HG03025 (cell line): ENCODE measurements around the gene OR10C1.
"Not testable (repeated sequence)": the region's sequence is repeated elsewhere in the genome, so short reads cannot be mapped to it uniquely, and the experiment has no call there.

Source experiments
- ATAC-seq: cut with Tn5 transposase; IDR thresholded peaks from one replicate; pipeline ENCODE4 v1.9.1; 2021; ENCODE audit warnings: mild to moderate bottlenecking, moderate library complexity; ENCODE audit not compliant: unreplicated experiment, low FRiP score

OR10C1 gene, protein sequence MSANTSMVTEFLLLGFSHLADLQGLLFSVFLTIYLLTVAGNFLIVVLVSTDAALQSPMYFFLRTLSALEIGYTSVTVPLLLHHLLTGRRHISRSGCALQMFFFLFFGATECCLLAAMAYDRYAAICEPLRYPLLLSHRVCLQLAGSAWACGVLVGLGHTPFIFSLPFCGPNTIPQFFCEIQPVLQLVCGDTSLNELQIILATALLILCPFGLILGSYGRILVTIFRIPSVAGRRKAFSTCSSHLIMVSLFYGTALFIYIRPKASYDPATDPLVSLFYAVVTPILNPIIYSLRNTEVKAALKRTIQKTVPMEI

GRCh38 chr6:29439006-29439405 lies at the start of gene OR10C1:
TSS of gene OR10C1 (plus strand) at chr6:29439306. CDS start at chr6:29440016, 710 bp downstream.
- no peak for ATAC-seq

DNA sequence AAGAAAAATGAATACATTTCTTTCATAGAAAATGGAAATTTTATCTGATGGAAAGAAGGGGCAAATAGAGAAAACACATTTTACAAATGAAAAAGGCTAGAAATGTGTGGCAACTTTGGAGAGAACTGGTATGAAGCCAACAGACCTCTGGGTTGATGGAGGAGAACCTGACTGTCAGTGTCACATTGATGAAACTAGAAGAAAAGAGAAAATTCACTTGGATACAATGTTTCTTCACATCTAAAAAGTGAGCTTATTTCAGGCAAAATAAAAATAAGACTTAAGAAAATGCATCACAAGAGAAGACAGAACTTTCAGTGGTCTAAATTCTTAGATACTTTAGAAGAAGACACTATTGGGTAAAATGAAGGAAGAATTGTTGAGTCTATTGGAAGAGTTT lies 43.8 kb upstream of the OR10C1 start, which contains the start of gene OR12D2:
Gene OR12D2 (plus strand): TSS at position 301 of the 400 bp plus-strand sequence. CDS start 1,069 bp downstream, outside the sequence.
- ATAC-seq = no peak

GRCh38 chr6:29399525-29399924 lies 39.6 kb upstream of the OR10C1 start:
- ATAC-seq = no peak

DNA sequence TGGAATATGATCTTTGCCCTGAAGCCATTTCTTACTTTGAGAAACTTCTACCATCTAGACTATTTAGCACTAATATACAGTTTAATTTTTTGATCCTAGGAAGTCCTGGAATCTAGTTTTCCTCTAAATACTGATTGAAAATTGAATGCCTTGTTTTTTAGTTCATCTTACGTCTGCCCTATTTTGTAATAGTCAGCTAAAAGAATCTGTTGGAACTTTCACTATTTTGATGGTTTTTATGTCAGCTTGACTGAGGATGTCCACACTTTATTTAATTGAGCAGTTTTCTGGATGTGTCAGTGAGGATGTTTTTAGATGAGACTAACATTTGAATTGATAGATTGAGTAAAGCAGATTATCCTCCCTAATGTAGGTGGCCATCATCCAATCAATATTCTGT lies 35.3 kb upstream of the OR10C1 start:
- ATAC-seq = no peak

DNA sequence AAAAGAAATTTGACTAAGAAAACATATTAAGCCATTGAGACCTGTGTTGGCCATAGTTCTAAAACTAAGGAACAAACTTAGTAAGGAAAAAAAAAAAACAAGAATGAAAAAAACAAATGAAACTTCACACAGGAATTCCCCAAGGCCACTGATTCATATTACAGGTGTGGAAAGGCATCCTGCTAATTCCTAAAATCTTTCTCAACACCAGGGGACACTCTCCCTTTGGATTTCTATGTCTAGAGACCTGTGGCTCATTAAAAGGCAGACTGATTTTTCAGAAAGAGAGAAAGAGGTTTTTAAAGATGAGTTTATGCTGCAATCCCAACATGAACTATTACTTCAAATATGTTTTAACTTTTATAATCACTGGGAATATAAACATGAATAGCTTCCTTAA lies 24.5 kb upstream of the OR10C1 start, which contains the start of gene OR12D1:
Gene OR12D1 (plus strand): TSS at position 341 of the 400 bp plus-strand sequence.
- no peak for ATAC-seq

- no peak for ATAC-seq
Measured at GRCh38 chr6:29419516-29419915, 19.6 kb upstream of the OR10C1 start.

GRCh38 chr6:29424168-29424567 lies 14.9 kb upstream of the OR10C1 start:
- no peak for ATAC-seq

GRCh38 chr6:29424575-29424974 lies 14.5 kb upstream of the OR10C1 start:
- ATAC-seq = no peak

GRCh38 chr6:29425075-29425474 lies 14.0 kb upstream of the OR10C1 start:
- no peak for ATAC-seq

- no peak for ATAC-seq
Measured at GRCh38 chr6:29426654-29427053, 12.5 kb upstream of the OR10C1 start.

DNA sequence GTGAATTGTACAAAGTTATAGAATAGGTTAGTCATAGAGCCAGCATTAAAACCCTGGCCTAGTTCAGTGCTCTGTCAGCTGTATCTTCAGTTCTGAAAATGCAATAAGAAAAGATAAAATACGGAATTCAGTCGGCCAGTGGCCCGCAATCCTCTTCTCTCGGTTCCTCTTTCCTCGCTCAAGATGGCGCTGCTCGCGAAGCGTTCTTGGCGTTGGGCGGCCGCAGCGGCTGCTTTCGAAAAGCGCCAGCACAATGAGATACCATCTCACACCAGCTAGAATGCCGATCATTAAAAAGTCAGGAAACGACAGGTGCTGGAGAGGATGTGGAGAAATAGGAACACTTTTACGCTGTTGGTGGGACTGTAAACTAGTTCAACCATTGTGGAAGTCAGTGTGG lies 2.4 kb upstream of the OR10C1 start:
- ATAC-seq = not testable (repeated sequence)

DNA sequence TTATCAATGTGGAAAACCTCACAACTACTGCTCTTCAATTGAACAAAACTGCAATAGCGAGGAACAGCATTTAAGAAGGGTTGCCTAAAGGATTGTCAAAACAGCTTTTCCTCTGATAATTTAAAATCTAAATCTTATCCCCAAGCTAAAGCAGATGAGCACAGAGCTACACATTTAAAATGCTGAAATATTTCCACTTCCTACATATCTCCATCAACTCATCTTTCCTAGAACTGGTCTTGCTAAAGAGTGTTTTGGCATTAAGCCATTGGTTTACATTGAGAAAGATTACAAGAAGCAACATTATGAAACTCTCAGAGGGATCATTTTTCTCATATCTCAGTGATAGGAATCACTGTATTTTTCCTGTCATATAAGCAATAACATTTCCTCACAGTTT lies 3.6 kb downstream of the OR10C1 start:
- ATAC-seq = no peak

DNA sequence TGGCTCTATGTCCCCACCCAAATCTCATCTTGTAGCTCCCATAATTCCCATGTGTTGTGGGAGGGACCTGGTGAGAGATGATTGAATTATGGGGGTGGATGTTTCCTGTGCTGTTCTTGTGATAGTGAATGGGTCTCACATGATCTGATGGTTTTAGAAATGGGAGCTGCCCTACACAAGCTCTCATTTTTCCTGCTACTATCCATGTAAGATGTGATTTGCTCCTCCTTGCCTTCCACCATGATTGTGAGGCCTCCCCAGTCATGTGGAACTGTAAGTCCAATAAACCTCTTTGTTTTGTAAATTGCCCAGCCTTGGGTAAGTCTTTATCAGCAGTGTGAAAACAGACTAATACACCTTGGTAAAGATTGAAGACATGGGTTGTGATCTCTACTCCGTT lies 4.9 kb downstream of the OR10C1 start:
- not testable (repeated sequence) for ATAC-seq

DNA sequence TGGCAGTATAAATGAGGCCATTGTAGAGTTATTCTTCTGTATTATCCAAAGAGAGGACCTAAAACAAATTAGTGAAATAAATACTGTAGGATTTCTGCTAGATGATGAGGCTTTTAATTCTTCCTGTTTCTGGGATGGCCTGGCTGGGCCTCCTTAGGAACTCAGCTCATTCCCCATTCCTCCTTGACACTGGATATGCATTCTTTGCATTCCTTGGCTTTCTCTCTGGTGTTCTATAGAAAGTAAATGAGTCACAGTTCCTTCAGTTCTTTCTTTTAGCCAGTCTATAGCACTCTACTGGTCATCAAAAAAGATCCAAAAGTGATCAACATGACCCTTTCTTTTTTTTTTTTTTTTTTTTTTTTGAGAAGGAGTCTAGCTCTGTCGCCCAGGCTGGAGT lies 8.6 kb downstream of the OR10C1 start:
- no peak for ATAC-seq

- ATAC-seq = no peak
Measured at GRCh38 chr6:29451471-29452193, 12.5 kb downstream of the OR10C1 start.

GRCh38 chr6:29456971-29457370 lies 17.9 kb downstream of the OR10C1 start, which contains the start of the genes OR11A1 and OR2H1:
TSS of gene OR11A1 (minus strand) at chr6:29457071. CDS start at chr6:29427641, 29,430 bp downstream.
TSS of gene OR2H1 (plus strand) at chr6:29457155. CDS start at chr6:29461770, 4,615 bp downstream.
- no peak for ATAC-seq

- ATAC-seq = no peak
Measured at GRCh38 chr6:29461021-29461814, 22.1 kb downstream of the OR10C1 start.

GRCh38 chr6:29462022-29462421 lies 22.9 kb downstream of the OR10C1 start:
- ATAC-seq = no peak

GRCh38 chr6:29465279-29465678 lies 26.2 kb downstream of the OR10C1 start:
- ATAC-seq = no peak

DNA sequence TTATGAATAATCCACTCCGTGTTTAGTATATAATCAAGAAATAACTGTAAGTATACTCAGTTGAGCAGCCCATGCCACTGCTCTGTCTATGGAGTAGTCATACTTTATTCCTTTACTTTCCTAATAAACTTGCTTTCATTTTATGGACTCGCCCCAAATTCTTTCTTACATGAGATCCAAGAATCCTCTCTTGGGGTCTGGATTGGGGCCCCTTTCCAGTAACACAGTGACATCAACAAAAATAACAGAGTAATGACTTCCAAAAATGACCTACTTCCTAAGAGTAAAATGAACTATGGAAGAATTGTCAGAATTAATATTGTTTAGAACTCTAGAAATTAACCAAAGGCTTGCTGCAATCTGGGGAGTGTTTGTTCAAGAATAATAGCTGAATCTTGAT lies 26.7 kb downstream of the OR10C1 start:
- ATAC-seq = no peak

- no peak for ATAC-seq
Measured at GRCh38 chr6:29466241-29466640, 27.1 kb downstream of the OR10C1 start.
